KOPT-K1 (cell line): ENCODE data around the gene ZNF653.
"Not testable (repeated sequence)": the region's sequence is repeated elsewhere in the genome, so short reads cannot be mapped to it uniquely, and the experiment has no call there.

Experiments used
- H3K27ac ChIP-seq: fragments of 200-600 bp; sonication (generic); 2 replicates; pipeline ENCODE4 v1.5.1; 2016; ENCODE audit warnings: antibody characterized with exemption, mild to moderate bottlenecking, low read depth, low read length; ENCODE audit not compliant: poor library complexity, severe bottlenecking
- H3K36me3 ChIP-seq: fragments of 200-600 bp; sonication (generic); 2 replicates; pipeline ENCODE4 v1.5.1; 2017; ENCODE audit warnings: antibody characterized with exemption, mild to moderate bottlenecking, low read length, moderate library complexity; ENCODE audit not compliant: insufficient read depth
- H3K9me3 ChIP-seq: fragments of 200-600 bp; sonication (generic); 2 replicates; pipeline ENCODE4 v1.5.1; 2017; ENCODE audit warnings: antibody characterized with exemption, low read length, mild to moderate bottlenecking; ENCODE audit not compliant: insufficient read depth, poor library complexity, severe bottlenecking

The ZNF653 gene

GRCh38 chr19:11457115-11457514, 48.5 kb downstream of the ZNF653 start:
- Histone ChIP-seq H3K27ac (no peak overlapping the region), H3K9me3 (no peaks in the 10 kb centered on the region), H3K36me3 (no peaks in the 10 kb centered on the region)

DNA sequence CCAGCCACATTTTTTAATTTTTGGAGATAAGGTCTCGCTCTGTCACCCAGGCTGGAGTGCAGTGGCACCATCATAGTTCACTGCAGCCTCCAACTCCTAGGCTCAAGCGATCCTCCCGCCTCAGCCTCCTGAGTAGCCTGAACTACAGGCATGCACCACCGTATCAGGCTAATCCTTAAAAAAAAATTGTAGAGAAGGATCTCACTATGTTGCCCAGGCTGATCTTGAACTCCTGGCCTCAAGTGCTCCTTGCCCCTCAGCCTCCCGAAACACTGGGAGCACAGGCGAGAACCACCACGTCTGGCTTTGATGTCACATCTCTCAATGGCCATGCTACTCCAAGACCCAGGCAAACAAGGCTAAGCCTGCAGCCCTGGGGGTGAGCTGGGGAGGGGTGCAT, 49.0 kb downstream of the ZNF653 start:
- no peaks in the 10 kb centered on the region for H3K9me3 ChIP-seq
- H3K36me3 ChIP-seq = no peaks in the 10 kb centered on the region
- H3K27ac ChIP-seq = no peak overlapping the region

GRCh38 chr19:11455233-11455554, 50.4 kb downstream of the ZNF653 start:
- H3K36me3 ChIP-seq = peaks cover 10% of the 10 kb centered on the region; the same call in 1 of the 2 replicates
- H3K9me3 ChIP-seq, H3K27ac ChIP-seq: not testable (repeated sequence)

GRCh38 chr19:11453468-11454341, 51.9 kb downstream of the ZNF653 start:
- no peak overlapping the region for H3K27ac ChIP-seq

GRCh38 chr19:11452620-11453310, 52.9 kb downstream of the ZNF653 start:
- Histone ChIP-seq H3K36me3 (peaks cover 34% of the 10 kb centered on the region), H3K27ac (no peak overlapping the region), H3K9me3 (no peaks in the 10 kb centered on the region)

More at GRCh38 chr19:11453468-11454341, 51.9 kb downstream of the ZNF653 start:
- peaks cover 25% of the 10 kb centered on the region for H3K36me3 ChIP-seq
- no peaks in the 10 kb centered on the region for H3K9me3 ChIP-seq

GRCh38 chr19:11451871-11452619, 53.6 kb downstream of the ZNF653 start:
- H3K36me3 ChIP-seq = peaks cover 42% of the 10 kb centered on the region

DNA sequence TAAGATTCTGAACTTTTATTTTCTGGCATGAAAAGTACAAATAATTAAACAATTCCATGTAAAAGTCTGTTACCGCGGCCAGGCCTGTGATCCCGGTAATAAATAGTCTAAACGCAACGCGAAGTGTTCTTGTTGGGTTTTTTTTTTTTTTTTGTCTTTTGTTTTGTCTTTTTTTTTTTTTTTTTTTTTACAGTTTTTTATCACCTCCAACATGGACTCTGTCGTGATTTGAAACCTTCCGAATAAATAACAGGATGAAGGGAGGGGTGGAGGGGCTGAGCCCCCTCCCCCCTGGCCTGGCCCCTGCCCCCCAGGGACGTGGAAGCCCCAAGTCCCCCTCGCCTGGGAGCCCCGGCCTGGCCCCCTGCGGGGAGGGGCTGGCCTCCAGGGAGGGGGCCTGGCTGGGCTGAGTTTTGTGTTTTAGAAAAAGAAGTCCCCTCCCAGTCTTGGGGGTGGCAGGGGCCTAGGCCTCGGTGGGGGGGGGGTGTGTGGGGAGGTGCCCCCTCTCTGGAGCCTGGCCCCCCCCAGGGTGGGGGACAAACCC, 54.2 kb downstream of the ZNF653 start:
- peaks cover 48% of the 10 kb centered on the region for H3K36me3 ChIP-seq
- no peaks in the 10 kb centered on the region for H3K9me3 ChIP-seq
- no peak overlapping the region for H3K27ac ChIP-seq

More at GRCh38 chr19:11451871-11452619, 53.6 kb downstream of the ZNF653 start:
- H3K27ac ChIP-seq = no peak overlapping the region
- no peaks in the 10 kb centered on the region for H3K9me3 ChIP-seq

DNA sequence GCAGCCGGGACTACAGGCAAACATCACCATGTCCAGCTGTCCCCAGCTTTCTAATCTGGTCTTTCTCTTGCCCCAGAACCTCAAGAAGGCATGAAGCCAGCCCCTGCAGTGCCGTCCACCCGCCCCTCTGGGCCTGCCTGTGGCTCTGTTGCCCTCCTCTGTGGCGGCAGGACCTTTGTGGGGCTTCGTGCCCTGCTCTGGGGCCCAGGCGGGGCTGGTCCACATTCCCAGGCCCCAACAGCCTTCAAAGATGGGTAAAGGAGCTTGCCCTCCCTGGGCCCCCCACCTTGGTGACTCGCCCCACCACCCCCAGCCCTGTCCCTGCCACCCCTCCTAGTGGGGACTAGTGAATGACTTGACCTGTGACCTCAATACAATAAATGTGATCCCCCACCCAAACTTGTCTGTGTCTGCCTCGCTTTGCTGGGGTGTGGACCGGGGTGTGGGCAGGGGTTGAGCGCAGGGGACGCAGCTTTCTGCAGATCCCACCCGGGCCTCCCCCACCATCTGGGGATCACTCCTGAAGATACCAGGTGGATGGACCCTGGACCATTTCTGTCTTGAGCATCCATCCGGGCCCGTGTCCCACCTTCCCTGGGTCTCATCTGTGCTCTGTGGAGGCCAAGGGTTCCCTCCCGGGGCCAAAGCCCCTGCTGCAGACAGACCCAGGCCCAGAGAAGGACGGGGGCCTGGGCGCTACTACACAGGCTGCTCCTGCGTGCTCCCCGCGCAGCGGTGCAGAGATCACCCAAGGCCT, 54.9 kb downstream of the ZNF653 start:
- peaks cover 55% of the 10 kb centered on the region for H3K36me3 ChIP-seq
- H3K9me3 ChIP-seq = no peaks in the 10 kb centered on the region
- no peak overlapping the region for H3K27ac ChIP-seq

GRCh38 chr19:11448923-11449554, 56.6 kb downstream of the ZNF653 start:
- Histone ChIP-seq H3K9me3 (no peaks in the 10 kb centered on the region), H3K27ac (no peak overlapping the region), H3K36me3 (peaks cover 72% of the 10 kb centered on the region)

DNA sequence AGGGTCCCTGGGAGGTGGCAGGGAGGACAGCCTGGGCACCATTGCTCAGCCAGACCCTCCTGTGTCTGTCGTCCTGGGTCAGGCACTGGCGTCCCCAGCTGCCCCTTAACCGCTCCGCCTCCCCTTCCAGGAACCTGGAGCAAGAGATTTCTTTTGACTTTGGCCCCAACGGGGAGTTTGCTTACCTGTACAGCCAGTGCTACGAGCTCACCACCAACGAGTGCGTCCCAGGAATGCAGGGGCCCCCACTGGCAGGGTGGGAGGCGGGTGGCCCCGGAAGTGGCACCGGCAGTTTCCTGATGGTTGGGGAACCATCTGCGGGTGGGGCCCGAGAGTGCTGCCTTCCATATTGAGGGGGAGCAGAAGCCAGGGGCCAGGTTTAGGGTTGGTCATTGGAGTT, 57.2 kb downstream of the ZNF653 start:
- H3K36me3 ChIP-seq = peaks cover 78% of the 10 kb centered on the region
- H3K9me3 ChIP-seq = no peaks in the 10 kb centered on the region
- no peak overlapping the region for H3K27ac ChIP-seq

DNA sequence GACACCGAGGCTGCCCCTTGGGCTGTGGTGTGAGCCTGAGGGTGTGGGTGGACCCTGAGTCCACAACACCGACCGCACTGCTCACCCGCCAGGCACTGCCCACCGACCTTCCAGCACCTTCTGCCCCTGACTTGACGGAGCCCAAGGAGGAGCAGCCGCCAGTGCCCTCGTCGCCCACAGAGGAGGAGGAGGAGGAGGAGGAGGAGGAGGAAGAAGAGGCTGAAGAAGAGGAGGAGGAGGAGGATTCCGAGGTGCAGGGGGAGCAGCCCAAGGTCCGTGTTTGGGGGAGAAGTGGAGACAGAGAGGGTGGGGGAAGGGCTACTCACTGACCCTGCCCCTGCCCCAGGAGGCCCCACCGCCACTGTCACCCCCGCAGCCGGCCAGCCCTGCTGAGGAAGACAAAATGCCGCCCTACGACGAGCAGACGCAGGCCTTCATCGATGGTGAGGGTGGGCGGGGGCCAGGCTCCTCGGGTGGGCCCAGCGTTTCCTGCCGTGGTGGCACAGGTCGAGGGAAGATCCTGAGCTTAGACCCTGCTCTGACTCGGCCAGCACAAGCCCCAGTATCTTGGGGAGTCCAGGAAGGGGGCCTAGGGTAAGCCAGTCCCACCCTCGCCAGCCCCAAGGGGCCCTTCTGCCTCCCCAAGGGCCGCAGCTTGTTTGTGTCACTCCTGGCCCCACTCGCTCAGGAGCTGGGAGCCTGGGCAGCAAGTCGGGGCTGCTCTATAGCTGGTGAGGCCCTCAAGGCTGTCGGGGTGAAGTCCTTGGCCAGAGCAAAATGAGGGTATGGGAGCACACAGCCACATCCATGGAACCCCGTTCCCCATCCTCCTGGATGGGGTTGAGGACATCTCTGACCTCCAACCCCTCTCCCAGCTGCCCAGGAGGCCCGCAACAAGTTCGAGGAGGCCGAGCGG, 58.0 kb downstream of the ZNF653 start:
- Histone ChIP-seq H3K27ac (no peak overlapping the region), H3K9me3 (no peaks in the 10 kb centered on the region), H3K36me3 (peaks cover 86% of the 10 kb centered on the region)

DNA sequence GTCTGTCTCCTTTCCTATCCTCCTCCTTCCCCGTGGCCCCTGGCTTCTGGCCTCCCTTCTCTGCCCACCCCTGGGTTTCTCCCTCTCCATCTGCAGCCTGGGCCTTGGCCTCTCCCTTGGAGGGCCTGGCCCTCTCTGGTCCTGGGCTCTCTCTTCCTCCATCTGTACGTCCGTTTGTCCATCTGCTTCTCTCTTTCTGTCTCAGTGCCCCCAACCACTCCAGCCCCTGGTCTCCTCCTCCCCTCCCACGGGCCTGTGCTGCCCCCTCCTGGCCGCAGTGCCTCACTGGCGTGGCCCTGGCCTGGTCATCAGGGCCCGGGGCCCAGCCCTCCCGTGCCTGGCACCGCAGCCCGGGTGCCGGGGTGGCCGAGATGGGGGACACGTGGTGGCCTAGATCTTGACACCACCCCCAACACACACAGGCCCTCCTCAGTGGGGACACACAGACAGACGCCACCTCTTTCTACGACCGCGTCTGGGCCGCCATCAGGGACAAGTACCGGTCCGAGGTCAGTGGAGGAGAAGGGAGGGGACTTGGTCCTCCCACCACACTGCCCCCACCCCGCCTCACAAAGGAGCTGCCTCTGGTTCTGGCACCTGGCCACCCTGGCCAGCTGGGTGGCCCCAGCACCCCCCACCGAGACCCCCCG, 58.9 kb downstream of the ZNF653 start:
- H3K27ac ChIP-seq = no peak overlapping the region
- peaks cover 94% of the 10 kb centered on the region for H3K36me3 ChIP-seq
- H3K9me3 ChIP-seq = no peaks in the 10 kb centered on the region

DNA sequence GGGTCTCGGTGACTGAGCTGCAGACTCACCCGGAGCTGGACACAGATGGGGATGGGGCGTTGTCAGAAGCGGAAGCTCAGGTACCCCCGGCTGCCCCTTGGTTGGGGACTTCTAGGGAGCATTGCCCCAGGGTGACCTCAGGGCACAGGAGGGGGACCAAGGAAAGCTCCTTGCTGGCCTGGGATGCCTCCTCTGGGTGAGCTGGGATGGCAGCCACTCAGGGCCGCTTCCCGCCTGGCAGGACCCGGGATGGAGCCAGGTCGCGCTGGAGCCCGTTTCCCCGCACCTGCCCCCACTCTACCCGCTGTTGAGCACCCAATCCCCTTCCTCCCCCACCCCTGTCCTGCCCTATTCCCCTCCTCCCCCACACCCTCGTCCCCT, 59.4 kb downstream of the ZNF653 start:
- Histone ChIP-seq H3K9me3 (no peaks in the 10 kb centered on the region), H3K36me3 (peaks cover 99% of the 10 kb centered on the region), H3K27ac (no peak overlapping the region)
